ENCODE data around the gene INHBC. TPM values are rescaled to one million over a fixed set of nuclear protein-coding genes. Genes with fewer than 3 reads are reported as not detected.
"Not testable (repeated sequence)": the region's sequence is repeated elsewhere in the genome, so short reads cannot be mapped to it uniquely, and the experiment has no call there.

The INHBC gene
- total and polyA plus RNA-seq, 2 donors from 2014 or later: not detected

- H3K4me1 ChIP-seq (ENCODE audit: control insufficient read depth in 2 of 3, insufficient read depth in 2 of 3, low read depth in 1 of 3, low read length in 3 of 3): no peaks in the 10 kb centered on the region
- no peak overlapping the region for H3K9ac ChIP-seq (ENCODE audit: low read length in 3 of 3)
- H3K27me3 ChIP-seq (ENCODE audit: control insufficient read depth, insufficient read depth, low read length): no peaks in the 10 kb centered on the region
- H3K9me3 ChIP-seq (ENCODE audit: control insufficient read depth in 2 of 3, insufficient read depth in 1 of 3, low read length in 3 of 3): no peaks in the 10 kb centered on the region
- intact Hi-C loops (cut with DNase I): no loop called here
- no peak overlapping the region for H3K4me3 ChIP-seq (ENCODE audit: low read length in 3 of 3)
- DNase-seq (no peak), FAIRE-seq (no peak)
- peaks cover 0 to 2% (median 0%) of the 10 kb centered on the region in 3 donors for H3K36me3 ChIP-seq (ENCODE audit: control insufficient read depth in 2 of 3, insufficient read depth in 3 of 3, low read length in 3 of 3)
- no peak overlapping the region for H3K27ac ChIP-seq (ENCODE audit: low read depth in 2 of 2, low read length in 2 of 2)
- no peak for TF ChIP-seq CTCF (IDR thresholded peaks at IDR 0.05; ENCODE audit: borderline replicate concordance, extremely low read depth, insufficient read depth)
Measured at GRCh38 chr12:57397441-57397840, 37.1 kb upstream of the INHBC start.

- H3K4me3 ChIP-seq (ENCODE audit: low read length in 3 of 3); H3K27me3 ChIP-seq (ENCODE audit: control insufficient read depth, insufficient read depth, low read length); intact Hi-C loops (cut with DNase I); H3K4me1 ChIP-seq (ENCODE audit: control insufficient read depth in 2 of 3, insufficient read depth in 2 of 3, low read depth in 1 of 3, low read length in 3 of 3); FAIRE-seq; H3K9me3 ChIP-seq (ENCODE audit: control insufficient read depth in 2 of 3, insufficient read depth in 1 of 3, low read length in 3 of 3); H3K36me3 ChIP-seq (ENCODE audit: control insufficient read depth in 2 of 3, insufficient read depth in 3 of 3, low read length in 3 of 3); H3K9ac ChIP-seq (ENCODE audit: low read length in 3 of 3); H3K27ac ChIP-seq (ENCODE audit: low read depth in 2 of 2, low read length in 2 of 2); DNase-seq: not testable (repeated sequence)
Measured at GRCh38 chr12:57399718-57400463, 34.7 kb upstream of the INHBC start.

- intact Hi-C loops (cut with DNase I): no loop called here
- Histone ChIP-seq H3K36me3 (ENCODE audit: control insufficient read depth in 2 of 3, insufficient read depth in 3 of 3, low read length in 3 of 3) (no peaks in the 10 kb centered on the region), H3K4me3 (ENCODE audit: low read length in 3 of 3) (no peak overlapping the region), H3K27me3 (ENCODE audit: control insufficient read depth, insufficient read depth, low read length) (no peaks in the 10 kb centered on the region), H3K4me1 (ENCODE audit: control insufficient read depth in 2 of 3, insufficient read depth in 2 of 3, low read depth in 1 of 3, low read length in 3 of 3) (no peaks in the 10 kb centered on the region), H3K9me3 (ENCODE audit: control insufficient read depth in 2 of 3, insufficient read depth in 1 of 3, low read length in 3 of 3) (no peaks in the 10 kb centered on the region), H3K9ac (ENCODE audit: low read length in 3 of 3) (no peak overlapping the region), H3K27ac (ENCODE audit: low read depth in 2 of 2, low read length in 2 of 2) (no peak overlapping the region)
- no peak for TF ChIP-seq CTCF (IDR thresholded peaks at IDR 0.05; ENCODE audit: borderline replicate concordance, extremely low read depth, insufficient read depth)
- FAIRE-seq (no peak), DNase-seq (no peak)
Measured at GRCh38 chr12:57401165-57401564, 33.4 kb upstream of the INHBC start.

GRCh38 chr12:57402156-57402555 lies 32.4 kb upstream of the INHBC start:
- intact Hi-C loops (cut with DNase I); FAIRE-seq; H3K9ac ChIP-seq (ENCODE audit: low read length in 3 of 3): not testable (repeated sequence)

More at GRCh38 chr12:57402156-57402555, 32.4 kb upstream of the INHBC start:
- not testable (repeated sequence) for H3K4me3 ChIP-seq (ENCODE audit: low read length in 3 of 3); H3K9me3 ChIP-seq (ENCODE audit: control insufficient read depth in 2 of 3, insufficient read depth in 1 of 3, low read length in 3 of 3); H3K36me3 ChIP-seq (ENCODE audit: control insufficient read depth in 2 of 3, insufficient read depth in 3 of 3, low read length in 3 of 3); H3K4me1 ChIP-seq (ENCODE audit: control insufficient read depth in 2 of 3, insufficient read depth in 2 of 3, low read depth in 1 of 3, low read length in 3 of 3); H3K27ac ChIP-seq (ENCODE audit: low read depth in 2 of 2, low read length in 2 of 2); DNase-seq; H3K27me3 ChIP-seq (ENCODE audit: control insufficient read depth, insufficient read depth, low read length)
